Suppressor macrophage treated with lipopolysaccharide for 1 hour (primary cell): Measurements from ENCODE around the gene ELF5.
A peak's percentile ranks its signal among the peaks of the same experiment; 100 is the strongest.

Source experiments
- DNase-seq, 3 donors: peaks; one replicate each; pipeline ENCODE4 v3.0.0-alpha.2; 2020 to 2022

Gene ELF5

GRCh38 chr11:34513682-34514449 lies at the start of gene ELF5:
Gene ELF5, minus strand, starts transcription at chr11:34513794. Its CDS starts 8,045 bp downstream, at chr11:34505749.
- no peak for DNase-seq

DNA sequence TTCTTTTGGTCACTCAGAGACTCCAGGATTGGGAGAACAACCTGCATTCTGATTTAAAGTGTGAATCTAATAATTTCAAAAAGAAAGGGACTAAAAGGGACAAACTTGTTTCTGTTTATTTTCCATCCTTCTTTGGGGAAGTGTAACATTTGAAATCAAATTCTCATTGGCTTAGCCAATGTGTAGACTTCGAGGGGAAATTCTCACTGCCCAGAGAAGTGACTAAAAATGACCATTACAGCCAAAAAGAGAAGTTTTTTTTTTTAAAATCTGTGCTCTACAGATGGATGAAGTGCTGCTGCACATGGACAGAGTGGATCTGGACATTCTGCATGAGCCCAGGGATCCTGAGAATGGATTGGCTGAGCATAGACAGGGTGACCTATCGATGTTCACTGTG lies 49.4 kb upstream of the ELF5 start:
- DNase-seq: peak; percentile 46 to 66 (median 55)

DNA sequence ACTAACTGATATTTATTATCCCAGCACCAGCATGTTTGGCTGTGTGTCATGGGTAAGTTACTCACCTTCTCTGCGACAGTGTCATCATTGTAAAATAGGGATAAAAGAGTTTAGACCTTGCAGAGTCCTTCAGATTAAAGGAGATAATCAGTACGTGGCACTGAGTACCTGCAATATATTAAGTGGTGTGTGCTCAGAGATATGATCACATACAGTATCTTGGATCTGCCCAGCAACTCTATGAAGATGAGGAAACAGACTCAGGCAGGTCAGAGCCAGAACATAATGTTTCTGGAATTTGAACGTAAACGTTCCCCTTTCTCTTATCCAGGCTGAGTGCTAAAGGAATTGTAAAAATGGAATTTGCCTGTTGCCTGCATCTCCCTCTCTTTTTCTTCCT lies 46.9 kb upstream of the ELF5 start:
- DNase-seq: no peak

DNA sequence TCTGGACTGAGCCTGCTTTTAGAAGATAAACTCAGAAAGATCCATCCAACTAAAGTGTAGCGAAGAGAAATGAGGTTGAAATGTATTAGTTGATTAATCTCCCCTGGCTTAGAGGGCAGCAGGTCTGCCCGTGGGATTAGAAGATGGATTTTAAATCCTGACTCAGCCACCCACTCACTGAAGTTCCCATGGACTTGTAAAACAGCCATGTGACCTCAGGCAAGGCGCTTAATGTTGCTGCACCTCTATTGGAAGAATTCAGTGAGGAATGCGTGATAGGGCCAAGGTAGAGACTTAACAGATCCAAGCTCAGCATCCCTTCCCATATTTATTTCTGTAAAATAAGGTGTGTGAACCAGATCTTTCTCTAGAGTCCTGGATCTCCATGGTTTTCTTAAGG lies 45.1 kb upstream of the ELF5 start:
- DNase-seq: no peak

DNA sequence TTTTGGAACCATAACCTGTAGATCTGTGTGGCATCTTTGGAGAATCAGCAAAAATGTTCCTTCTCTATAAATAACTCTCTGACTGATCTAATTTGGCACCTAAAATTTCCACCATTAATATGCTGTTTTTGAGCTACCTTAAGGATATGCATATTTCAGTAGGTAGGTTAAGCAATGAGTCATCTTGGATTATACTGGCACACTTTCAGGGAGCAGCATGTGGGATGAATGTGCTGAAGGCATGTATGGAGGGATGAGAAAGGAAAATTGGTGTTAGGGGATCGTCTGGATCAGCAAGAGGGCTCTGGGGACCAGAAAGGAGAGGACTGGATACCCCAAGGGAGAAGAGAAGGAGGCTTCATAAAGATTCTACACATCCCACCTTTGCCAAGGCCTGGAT lies 44.6 kb upstream of the ELF5 start:
- no peak for DNase-seq

DNA sequence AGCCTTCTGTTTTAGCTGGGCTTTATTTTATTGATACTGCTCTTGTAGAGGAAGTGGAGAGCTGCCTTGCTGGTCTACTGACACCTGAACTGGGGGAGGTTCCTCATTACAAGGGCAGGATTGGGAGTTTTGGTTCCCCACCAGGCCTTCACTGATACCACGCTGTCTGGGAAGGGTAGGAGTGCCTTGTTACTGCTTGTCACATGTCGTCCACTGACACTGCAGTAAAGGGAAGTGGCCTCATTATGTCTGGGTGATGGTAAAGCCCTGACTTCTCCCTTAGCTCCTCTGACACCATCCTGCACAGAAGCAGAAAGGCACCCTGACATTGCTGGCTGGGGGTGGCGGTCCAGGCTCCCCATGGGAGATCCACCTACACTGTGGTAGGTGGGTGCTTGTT lies 38.7 kb upstream of the ELF5 start:
- DNase-seq: peak; percentile 83 to 86 (median 84)

GRCh38 chr11:34549271-34549670 lies 35.7 kb upstream of the ELF5 start:
- DNase-seq: no peak

DNA sequence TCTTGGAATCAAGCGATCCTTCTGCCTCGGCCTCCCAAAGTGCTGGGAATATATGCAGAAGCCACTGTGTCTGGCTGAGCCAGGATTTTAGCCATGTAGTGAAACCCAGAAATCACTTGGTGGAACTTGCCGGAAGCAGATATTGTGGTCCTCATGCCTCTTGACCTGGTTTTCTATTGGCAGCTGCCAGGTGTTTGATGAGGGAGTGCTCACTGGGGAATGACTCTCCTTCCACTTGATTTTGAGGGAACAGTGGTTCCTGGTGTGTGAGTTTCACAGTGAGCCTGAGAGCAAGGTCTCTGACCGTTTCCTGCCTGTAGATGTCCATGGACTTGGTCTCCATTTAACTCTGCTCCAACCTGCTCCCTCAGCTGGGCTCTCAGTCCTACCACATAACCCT lies 34.7 kb upstream of the ELF5 start:
- DNase-seq: no peak

DNA sequence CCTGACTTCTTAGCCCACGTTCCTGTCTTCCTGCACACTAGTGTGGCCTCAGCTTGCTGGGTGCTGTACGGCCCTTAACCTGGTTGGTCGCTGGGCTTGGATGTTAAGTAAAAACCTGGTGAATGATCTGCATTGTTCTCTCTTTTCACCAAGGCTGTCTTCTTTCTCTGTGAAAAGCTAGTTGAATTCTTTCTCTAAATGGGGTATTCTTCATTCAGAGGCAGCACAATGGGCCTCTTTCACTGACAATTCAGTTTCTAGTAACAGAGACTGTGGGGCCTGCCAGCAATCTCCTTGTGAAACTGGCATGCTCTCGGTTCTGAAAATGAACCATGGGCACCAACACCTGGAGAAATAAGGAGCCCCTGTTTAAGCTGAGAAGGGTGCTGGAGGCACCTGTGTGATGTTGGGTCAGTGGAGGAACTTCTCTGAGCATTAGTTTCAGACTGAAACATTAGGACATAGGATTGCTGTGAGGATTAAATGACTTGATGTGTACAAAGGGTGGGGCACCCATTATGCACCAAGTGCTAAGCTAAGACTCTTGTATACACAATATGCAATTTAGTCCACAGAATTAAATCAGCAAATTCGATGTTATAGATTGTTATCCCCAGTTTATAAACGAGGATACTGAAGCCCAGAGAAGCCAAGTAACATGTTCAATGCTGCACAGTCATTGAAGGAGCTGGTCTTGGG lies 33.1 kb upstream of the ELF5 start:
- DNase-seq: no peak

GRCh38 chr11:34542089-34542488 lies 28.5 kb upstream of the ELF5 start:
- no peak for DNase-seq

DNA sequence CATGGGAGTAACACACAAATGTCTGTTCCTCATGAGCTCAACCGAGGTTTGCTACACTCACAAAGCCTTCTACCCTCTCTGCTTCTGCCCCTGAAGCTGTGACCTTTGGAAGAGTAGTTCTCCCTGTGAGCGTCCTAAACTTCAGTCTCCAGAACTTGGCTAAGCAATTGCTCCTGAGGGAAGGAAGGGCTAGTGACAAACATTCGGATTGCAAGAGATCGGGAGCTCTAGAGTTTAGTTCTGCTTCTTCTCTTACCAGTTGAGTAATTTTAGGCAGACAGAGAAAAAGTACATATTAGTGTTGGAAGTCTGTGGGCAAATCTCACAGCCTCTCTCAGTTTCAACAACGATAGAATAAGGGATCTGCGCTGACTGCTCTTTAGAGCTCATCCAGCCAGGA lies 27.3 kb upstream of the ELF5 start:
- peak in 2 of 3 donors; percentile 24 to 33 for DNase-seq

DNA sequence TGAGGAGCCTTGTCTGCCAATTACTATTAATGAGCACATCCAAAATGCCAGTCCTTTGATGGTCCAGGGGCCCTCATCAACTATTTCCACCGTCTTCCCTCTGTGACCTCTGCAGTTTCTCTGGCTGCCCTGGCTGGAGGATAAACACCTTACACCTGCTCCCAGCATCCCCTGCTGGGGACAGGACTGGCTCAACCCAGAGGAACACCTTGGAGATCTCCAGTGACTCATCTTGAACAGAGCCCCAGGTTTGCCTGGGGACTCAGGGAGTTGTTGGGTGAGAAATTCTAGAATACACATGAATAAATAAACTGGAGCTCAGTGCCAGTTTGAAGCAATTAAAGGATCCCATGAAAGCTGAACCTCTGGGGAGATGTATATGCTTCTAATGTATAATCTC lies 24.0 kb upstream of the ELF5 start:
- no peak for DNase-seq

DNA sequence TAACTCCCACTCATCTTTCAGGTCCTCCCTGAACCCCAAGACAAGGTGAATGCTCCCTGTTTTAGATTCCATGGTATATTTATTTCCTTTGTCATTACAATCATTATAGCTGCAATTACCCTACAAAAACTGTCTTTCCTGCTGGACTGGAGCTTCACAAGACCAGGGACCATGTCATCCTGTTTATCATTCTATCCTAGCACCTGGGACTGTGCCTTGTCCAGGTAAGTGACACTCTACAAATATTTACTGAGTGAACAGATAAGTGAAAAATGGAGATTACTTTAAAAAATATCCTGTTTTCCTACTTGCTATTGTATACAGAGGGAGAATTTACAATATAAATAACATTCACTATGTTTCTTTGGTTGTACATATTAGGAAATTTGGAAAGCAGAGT lies 22.5 kb upstream of the ELF5 start:
- no peak for DNase-seq

GRCh38 chr11:34534826-34535225 lies 21.2 kb upstream of the ELF5 start:
- no peak for DNase-seq

DNA sequence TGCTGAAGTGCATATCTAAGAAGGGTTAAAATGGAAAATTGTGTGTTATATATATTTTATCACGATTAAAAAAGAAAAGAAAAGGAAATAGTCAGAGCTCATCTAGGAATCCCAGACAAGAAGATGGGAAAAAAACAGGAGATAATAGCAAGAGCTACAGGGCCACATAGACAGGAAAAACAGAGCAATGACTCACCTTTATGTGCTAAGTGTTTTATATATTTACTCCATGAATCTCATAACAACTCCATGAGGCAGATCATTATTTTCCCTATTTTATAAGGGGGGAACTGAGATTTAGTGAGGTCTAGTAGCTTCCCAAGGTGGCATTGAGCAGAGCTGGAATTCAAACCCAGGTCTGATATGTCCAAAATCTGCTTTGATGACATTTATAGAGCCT lies 18.1 kb upstream of the ELF5 start:
- no peak for DNase-seq

DNA sequence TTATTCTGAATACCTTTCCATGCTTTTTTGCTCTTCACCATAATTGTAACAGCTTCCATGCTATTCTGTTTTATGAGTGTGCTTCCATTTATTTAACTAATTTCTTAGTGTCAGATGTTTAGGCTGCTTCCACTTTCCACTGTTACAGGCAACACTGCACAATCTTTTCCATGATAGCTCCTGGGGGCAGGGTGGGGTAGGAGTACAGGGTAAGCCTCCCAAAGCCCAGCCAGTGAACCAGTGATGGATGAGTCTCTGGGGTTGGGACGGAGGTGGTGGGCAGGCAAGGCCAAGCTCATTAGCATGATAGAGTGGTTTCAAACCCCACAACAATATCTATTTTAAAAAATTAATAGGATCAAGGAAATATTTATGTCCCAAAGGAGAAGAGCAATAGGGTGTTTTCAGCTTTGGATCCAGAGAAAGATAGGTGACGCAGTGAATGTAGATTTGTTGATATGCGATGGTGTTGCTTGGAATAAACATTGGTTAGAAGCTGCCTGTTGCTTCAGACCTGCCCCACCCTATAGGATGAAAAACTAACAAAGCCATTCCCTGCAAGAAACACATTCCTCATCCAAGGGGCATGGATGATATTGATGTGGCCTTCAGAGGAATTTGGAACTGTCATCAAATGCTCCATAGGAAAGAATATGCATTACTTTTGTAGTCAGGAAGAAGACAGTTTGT lies 17.1 kb upstream of the ELF5 start:
- DNase-seq: no peak

DNA sequence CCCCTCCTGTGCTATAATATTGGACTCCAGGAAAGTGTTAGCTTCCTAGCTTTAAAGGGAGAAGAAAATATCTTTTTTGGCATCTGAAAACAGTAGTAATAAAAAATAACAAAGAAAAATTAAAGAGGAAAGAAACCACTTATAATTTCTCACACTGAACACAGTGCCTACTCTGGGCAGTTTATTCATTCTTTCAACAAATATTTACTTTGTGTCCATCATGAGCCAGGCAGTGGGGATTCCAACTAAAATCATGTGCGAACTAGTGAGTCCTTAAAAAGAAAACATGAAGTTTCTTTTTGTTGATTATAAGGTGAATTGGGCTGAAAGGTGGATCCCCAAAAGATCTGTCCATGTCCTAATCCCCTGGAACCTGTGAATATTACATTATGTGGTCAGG lies 16.0 kb upstream of the ELF5 start:
- no peak for DNase-seq

GRCh38 chr11:34528072-34528471 lies 14.5 kb upstream of the ELF5 start:
- no peak for DNase-seq

DNA sequence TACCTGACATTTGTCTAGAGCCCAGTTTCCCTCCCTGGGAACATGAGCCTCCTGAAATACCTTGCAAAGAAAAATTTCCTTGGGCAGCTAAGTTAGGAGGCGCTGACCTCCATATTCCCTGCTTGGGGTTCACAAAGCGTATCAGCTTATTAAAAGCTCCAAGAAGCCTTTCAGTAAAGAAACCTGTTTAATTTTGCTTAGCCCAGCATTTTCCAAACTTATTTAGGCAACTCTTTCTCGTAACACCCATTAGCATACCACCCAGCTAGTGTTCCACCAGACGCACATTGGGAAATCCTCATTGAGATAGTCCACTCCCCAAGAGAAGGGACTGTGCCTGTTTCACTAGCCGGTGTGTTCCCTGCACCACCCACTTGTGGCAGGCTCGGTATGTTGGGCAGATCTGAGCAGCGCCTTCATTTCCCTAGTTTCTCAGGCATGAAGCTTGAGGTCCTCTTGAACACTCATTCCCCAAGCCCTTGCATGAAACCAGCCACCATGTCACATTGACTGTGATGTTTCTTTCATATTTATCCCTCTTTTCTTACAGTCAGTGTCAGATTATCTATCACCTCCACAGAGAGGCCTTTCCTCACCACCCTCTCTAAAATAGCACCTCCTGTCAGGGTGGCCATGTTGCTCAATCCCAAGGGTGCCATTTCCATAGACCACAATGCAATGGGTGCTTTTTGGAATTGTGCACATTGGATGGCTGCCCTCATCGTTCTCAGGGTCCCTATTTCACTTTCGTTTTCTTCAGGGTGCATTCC lies 12.5 kb upstream of the ELF5 start:
- DNase-seq: peak in 1 of 3 donors; percentile 13

DNA sequence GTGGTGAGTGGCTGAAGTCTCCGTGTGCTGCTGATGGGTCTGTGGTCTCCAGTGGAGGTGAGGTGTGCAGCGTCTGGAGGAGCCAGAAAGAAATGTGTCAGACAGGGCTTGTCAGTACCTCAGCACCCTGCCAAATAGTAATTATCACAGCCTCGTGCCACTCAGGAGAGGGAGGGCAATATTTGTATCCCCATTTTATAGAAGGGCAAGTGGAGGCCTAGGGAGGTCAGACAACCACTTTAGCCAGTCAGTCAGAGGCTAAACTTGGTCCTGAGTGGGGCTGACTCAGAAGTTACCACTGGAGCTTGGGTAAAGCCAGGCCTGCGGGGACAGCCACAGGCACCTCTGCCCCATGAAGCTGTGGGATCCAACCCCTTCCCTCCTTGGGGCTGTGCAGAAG lies 11.5 kb upstream of the ELF5 start:
- no peak for DNase-seq

DNA sequence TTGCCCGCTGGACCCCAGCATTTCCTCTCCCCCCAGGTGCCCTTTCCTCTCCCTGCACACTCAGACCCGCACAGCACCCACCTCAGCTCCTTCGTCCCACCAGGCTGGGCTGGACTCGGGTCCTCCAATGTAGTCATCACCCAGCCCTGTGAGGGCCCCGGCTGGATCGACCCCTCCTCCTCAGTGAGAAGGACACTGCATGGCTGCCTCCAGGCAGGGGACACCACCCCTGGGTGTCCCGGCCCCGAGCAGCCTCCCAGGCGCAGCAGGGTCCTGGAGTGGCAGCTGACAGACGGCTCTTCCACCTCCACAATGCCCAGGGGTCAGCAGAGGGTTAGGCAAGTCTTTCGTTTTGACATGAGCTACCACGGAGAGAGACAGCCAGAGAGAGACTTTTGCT lies 11.1 kb upstream of the ELF5 start:
- DNase-seq: no peak

GRCh38 chr11:34523053-34523452 lies 9.5 kb upstream of the ELF5 start:
- no peak for DNase-seq

DNA sequence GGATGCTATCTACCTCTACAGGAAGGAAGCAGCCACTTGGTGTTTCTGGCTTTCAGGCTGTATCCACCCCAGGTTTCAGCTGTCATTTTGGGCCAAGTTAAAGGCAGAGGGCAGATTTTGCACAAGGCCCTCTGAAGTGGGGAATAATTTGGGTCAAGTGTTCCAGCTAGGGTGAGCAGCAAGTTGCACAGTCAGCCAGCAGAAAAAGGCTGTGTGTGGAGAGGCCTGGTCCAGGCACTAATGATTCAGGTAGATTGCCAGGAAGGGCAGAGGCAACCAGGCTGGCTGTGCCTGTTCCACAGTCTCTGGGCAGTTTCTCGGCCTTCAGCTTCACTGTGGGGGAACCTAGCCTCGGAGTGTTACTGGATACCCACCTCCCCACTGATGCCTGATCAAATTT lies 8.6 kb upstream of the ELF5 start:
- no peak for DNase-seq
